Ovary (tissue), 3 donors: ENCODE results near the gene SEH1L.

ENCODE experiments used
- CTCF ChIP-seq, 3 donors: fragments of 450-650 bp in 2 of 3; fragments of 200-600 bp in 1 of 3; IDR thresholded peaks; one replicate each; pipeline versions ENCODE4 v1.5.1 to v1.8.0; 2016 to 2022; ENCODE audit warnings: antibody characterized with exemption in 3 of 3, mild to moderate bottlenecking in 1 of 3
- EP300 ChIP-seq: sonication (generic); formaldehyde crosslinking; IDR thresholded peaks from one replicate; pipeline ENCODE4 v1.6.1; 2017; ENCODE audit warnings: antibody characterized with exemption
- POLR2A ChIP-seq: fragments of 450-650 bp; IDR thresholded peaks from one replicate; pipeline ENCODE4 v1.6.1; 2017; ENCODE audit warnings: antibody characterized with exemption, mild to moderate bottlenecking, moderate library complexity
- donor health status: DM: no; HTN: no; CAD: no.

GRCh38 chr18:13014232-13014631, 66.4 kb downstream of the SEH1L start:
- no peak for TF ChIP-seq CTCF (IDR thresholded peaks at IDR 0.05)
- TF ChIP-seq POLR2A, result no peak
- no peak for TF ChIP-seq EP300
